Testis (tissue), 2 donors: ENCODE results near the gene HES4.

Experiments
- CTCF ChIP-seq, 3 experiments: fragments of 450-650 bp in 2 of 3; fragments of 200-600 bp in 1 of 3; sonication (generic) in 1 of 3; IDR thresholded peaks; one replicate each; pipeline ENCODE4 v1.5.1; 2016 to 2019; ENCODE audit warnings: antibody characterized with exemption in 3 of 3, mild to moderate bottlenecking in 2 of 3, moderate library complexity in 1 of 3
- POLR2A ChIP-seq: fragments of 450-650 bp; IDR thresholded peaks from one replicate; pipeline ENCODE4 v1.6.1; 2017; ENCODE audit warnings: antibody characterized with exemption, mild to moderate bottlenecking, moderate library complexity

GRCh38 chr1:951364-951763, 48.5 kb downstream of the HES4 start:
- TF ChIP-seq CTCF (IDR thresholded peaks at IDR 0.05) = no peak
- TF ChIP-seq POLR2A = no peak
